Panc1 (cell line): Measurements from ENCODE around the gene GAL3ST2. TPM values are rescaled to one million over a fixed set of nuclear protein-coding genes. Genes with fewer than 3 reads are reported as not detected.
A peak's percentile ranks its signal among the peaks of the same experiment; 100 is the strongest.

Experiments
- ATAC-seq: fragments of 200-7000 bp; cut with Tn5 transposase; 2 replicates; pipeline ENCODE4 v1.9.1; 2020; ENCODE audit warnings: mild to moderate bottlenecking, moderate library complexity
- BruUV-seq: library from RNA; stranded (reverse); fragments of 400-500 nt; replicated peaks from 2 replicates; lab custom pipeline; 2021; lab: Mats Ljungman, UMichigan
- CTCF ChIA-PET: fragments of 300-600 bp; sonication (Branson Sonifier 250); formaldehyde crosslinking; loops from one replicate; lab custom pipeline; 2022; ENCODE audit warnings: antibody characterized with exemption; lab: Charles Lee
- POLR2A ChIA-PET: fragments of 300-600 bp; sonication (Branson Sonifier 250); formaldehyde crosslinking; loops from one replicate; lab custom pipeline; 2022; ENCODE audit warnings: antibody characterized with exemption; lab: Charles Lee
- DNase-seq: peaks from one replicate; pipeline ENCODE4 v3.0.0-alpha.2; 2010; ENCODE audit warnings: low read depth, low spot score
- H3K27ac ChIP-seq: 2 replicates; pipeline ENCODE4 v1.5.1; 2011; ENCODE audit warnings: mild to moderate bottlenecking, low read length, inconsistent platforms
- H3K27me3 ChIP-seq: fragments of 200-500 bp; sonication (Bioruptor generic); 2 replicates; pipeline ENCODE4 v1.6.0; 2014; ENCODE audit warnings: low read length, inconsistent platforms; ENCODE audit not compliant: control insufficient read depth, insufficient read depth
- H3K36me3 ChIP-seq: fragments of 200-500 bp; sonication (Bioruptor generic); 2 replicates; pipeline ENCODE4 v1.5.1; 2014; ENCODE audit warnings: inconsistent platforms, mild to moderate bottlenecking, low read length, moderate library complexity; ENCODE audit not compliant: control insufficient read depth, insufficient read depth
- H3K4me1 ChIP-seq: 2 replicates; pipeline ENCODE4 v1.5.1; 2011; ENCODE audit warnings: inconsistent platforms, mild to moderate bottlenecking, low read length, moderate library complexity; ENCODE audit not compliant: control insufficient read depth, insufficient read depth
- H3K4me3 ChIP-seq, 2 experiments: 2 replicates each; pipeline ENCODE4 v1.5.1; 2011 to 2012; ENCODE audit warnings: low read depth in 2 of 2, low read length in 2 of 2, mild to moderate bottlenecking in 2 of 2, inconsistent platforms in 1 of 2, moderate library complexity in 1 of 2
- H3K9me3 ChIP-seq: fragments of 200-500 bp; sonication (Bioruptor generic); 2 replicates; pipeline ENCODE4 v1.5.1; 2014; ENCODE audit warnings: low read depth, mild to moderate bottlenecking, inconsistent platforms, low read length, moderate library complexity; ENCODE audit not compliant: control insufficient read depth, insufficient read depth
- POLR2AphosphoS5 ChIP-seq: IDR thresholded peaks from 2 replicates; pipeline ENCODE4 v1.6.1; 2012; ENCODE audit warnings: mild to moderate bottlenecking, low read depth, low read length, moderate library complexity
- REST ChIP-seq, 2 experiments: IDR thresholded peaks; 2 replicates each; pipeline ENCODE4 v1.6.1; 2011 to 2012; ENCODE audit warnings: low read depth in 2 of 2, control low read depth in 1 of 2, low read length in 1 of 2, mild to moderate bottlenecking in 1 of 2, moderate library complexity in 1 of 2; ENCODE audit not compliant: insufficient read depth in 1 of 2
- SIN3A ChIP-seq: IDR thresholded peaks from 2 replicates; pipeline ENCODE4 v1.6.1; 2012; ENCODE audit warnings: low read depth, mild to moderate bottlenecking, low read length, moderate library complexity, borderline replicate concordance; ENCODE audit not compliant: insufficient read depth
- TCF7L2 ChIP-seq: IDR thresholded peaks from 2 replicates; pipeline ENCODE4 v1.6.1; 2011; ENCODE audit warnings: mild to moderate bottlenecking, low read depth, low read length, inconsistent platforms
- in situ Hi-C: cut with HindIII; loops from 2 replicates; pipeline ENCODE4 v1.10.0; 2016; ENCODE audit warnings: low sequenced_read_pairs, low pct_unique_long_range_greater_than_20kb
- intact Hi-C: fragments of 100-400 bp; cut with micrococcal nuclease; formaldehyde crosslinking; loops from one replicate; pipeline ENCODE4 v1.10.0; 2022; ENCODE audit not compliant: unreplicated experiment
- total RNA-seq: library from RNA; stranded (reverse); gene quantifications from one replicate; pipeline ENCODE4 v1.2.1, GENCODE V29; 2021; ENCODE audit not compliant: unreplicated experiment
- TF ChIP-seq, protein P1 (sequence below): fragments of 450-650 bp; IDR thresholded peaks from 2 replicates; pipeline ENCODE4 v1.5.1; 2017; ENCODE audit warnings: mild to moderate bottlenecking

The GAL3ST2 gene
- total RNA-seq, 1 experiment from 2014 or later = 1.6 TPM

GRCh38 chr2:241809383-241810306, 33.0 kb downstream of the GAL3ST2 start:
- POLR2A ChIA-PET = interaction anchor here (0.7 kb wide), 1 partner anchor 228 kb away, joined by 3 read pairs; no protein-coding TSS in a partner anchor
- ATAC-seq (peak; percentile 12; the same call in 1 of the 2 replicates), DNase-seq (no peak)
- intact Hi-C loops (no loop called here), in situ Hi-C loops (no loop called here)
- Histone ChIP-seq H3K27me3 (no peaks in the 10 kb centered on the region), H3K4me1 (peaks cover 15% of the 10 kb centered on the region), H3K27ac (peak overlapping the region; percentile 88), H3K9me3 (no peaks in the 10 kb centered on the region), H3K4me3 (peak overlapping the region; percentile 25 to 37), H3K36me3 (no peaks in the 10 kb centered on the region)
- CTCF ChIA-PET = no interaction called here
- TF ChIP-seq POLR2AphosphoS5 (no peak), SIN3A (no peak), REST (IDR thresholded peaks at IDR 0.05; ENCODE audit: insufficient read depth in 1 of 2, low read depth in 2 of 2, low read length in 1 of 2) (no peak; a peak in 1 of 4 replicates), TCF7L2 (no peak)
- TF ChIP-seq, protein P1, sequence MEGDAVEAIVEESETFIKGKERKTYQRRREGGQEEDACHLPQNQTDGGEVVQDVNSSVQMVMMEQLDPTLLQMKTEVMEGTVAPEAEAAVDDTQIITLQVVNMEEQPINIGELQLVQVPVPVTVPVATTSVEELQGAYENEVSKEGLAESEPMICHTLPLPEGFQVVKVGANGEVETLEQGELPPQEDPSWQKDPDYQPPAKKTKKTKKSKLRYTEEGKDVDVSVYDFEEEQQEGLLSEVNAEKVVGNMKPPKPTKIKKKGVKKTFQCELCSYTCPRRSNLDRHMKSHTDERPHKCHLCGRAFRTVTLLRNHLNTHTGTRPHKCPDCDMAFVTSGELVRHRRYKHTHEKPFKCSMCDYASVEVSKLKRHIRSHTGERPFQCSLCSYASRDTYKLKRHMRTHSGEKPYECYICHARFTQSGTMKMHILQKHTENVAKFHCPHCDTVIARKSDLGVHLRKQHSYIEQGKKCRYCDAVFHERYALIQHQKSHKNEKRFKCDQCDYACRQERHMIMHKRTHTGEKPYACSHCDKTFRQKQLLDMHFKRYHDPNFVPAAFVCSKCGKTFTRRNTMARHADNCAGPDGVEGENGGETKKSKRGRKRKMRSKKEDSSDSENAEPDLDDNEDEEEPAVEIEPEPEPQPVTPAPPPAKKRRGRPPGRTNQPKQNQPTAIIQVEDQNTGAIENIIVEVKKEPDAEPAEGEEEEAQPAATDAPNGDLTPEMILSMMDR = no peak
- BruUV-seq = no TSS peak

DNA sequence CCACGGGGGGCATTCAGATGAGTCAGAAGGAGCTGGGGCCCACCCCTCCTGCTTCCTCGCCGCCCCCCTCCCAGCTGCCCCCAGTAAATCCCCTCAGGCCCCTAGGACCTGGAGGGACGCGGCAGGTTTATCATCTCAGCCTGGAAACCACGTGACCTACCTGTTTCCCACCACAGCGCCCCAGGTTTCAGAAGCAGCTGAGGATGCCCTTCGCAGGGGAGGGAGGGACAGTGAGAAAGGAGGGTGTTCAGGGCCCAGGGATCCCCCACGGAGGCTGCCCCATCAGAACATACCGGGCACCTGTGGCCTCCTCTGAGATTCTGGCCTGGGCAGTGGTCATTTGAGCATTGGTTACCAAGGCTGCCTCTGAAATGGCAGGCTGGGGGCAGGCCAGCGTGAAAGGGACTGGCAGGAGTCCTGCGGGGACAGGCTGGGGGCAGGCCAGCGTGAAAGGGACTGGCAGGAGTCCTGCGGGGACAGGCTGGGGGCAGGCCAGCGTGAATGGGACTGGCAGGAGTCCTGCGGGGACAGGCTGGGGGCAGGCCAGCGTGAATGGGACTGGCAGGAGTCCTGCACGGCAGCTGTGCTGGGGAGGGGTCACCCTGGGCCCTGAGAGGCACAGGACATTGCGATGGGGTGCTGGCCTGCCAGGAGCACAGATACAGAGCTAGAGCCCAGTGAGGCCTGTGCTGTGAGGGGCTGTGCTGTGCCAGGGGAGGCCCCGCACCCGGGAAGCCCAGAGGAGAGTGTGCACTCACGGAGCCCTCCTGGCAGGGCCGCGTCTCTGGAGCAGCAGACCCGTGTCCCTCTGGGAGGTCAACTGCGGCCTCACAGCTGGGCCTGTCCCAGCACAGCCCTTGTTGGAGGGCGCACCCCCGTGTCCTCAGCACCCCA, 33.9 kb downstream of the GAL3ST2 start:
- peak; percentile 37; the same call in 1 of the 2 replicates for ATAC-seq
- Histone ChIP-seq H3K4me3 (no peak overlapping the region), H3K9me3 (no peaks in the 10 kb centered on the region), H3K27me3 (no peaks in the 10 kb centered on the region), H3K4me1 (peaks cover 13% of the 10 kb centered on the region), H3K36me3 (no peaks in the 10 kb centered on the region), H3K27ac (no peak overlapping the region)
- no peak for TF ChIP-seq POLR2AphosphoS5
- no peak for TF ChIP-seq SIN3A
- no peak for TF ChIP-seq TCF7L2
- no peak for TF ChIP-seq REST (IDR thresholded peaks at IDR 0.05; ENCODE audit: insufficient read depth in 1 of 2, low read depth in 2 of 2, low read length in 1 of 2)
- TF ChIP-seq, protein P1 = no peak
- in situ Hi-C loops = no loop called here
- no peak for DNase-seq
- no TSS peak for BruUV-seq
- intact Hi-C loops = no loop called here
- ChIA-PET CTCF (no interaction called here), POLR2A (interaction anchor here (0.7 kb wide), 1 partner anchor 228 kb away, joined by 3 read pairs; no protein-coding TSS in a partner anchor)
